HepG2 (cell line): ENCODE data around the gene ZNF667. TPM values are rescaled to one million over a fixed set of nuclear protein-coding genes. Genes with fewer than 3 reads are reported as not detected.

Experiments
- ATAD3A ChIP-seq: sonication (generic); formaldehyde crosslinking; IDR thresholded peaks from 2 replicates; pipeline ENCODE4 v1.4.0; 2020; ENCODE audit warnings: missing genetic modification reagents
- BHLHE40 ChIP-seq: IDR thresholded peaks from 2 replicates; pipeline ENCODE4 v1.6.1; 2011; ENCODE audit warnings: low read length, improper control_type of control experiment
- CHD2 ChIP-seq: IDR thresholded peaks from 2 replicates; pipeline ENCODE4 v1.6.1; 2011; ENCODE audit warnings: low read depth, low read length, improper control_type of control experiment
- ELF1 ChIP-seq: sonication (generic); formaldehyde crosslinking; IDR thresholded peaks from 2 replicates; pipeline ENCODE4 v1.4.0; 2020; ENCODE audit warnings: missing genetic modification reagents
- FOSL2 ChIP-seq: sonication (generic); formaldehyde crosslinking; IDR thresholded peaks from 2 replicates; pipeline ENCODE4 v1.4.0; 2020; ENCODE audit warnings: missing genetic modification reagents
- GATAD1 ChIP-seq: IDR thresholded peaks from 2 replicates; pipeline ENCODE4 v1.6.1; 2016; ENCODE audit warnings: missing genetic modification reagents, missing compliant biosample characterization
- HDAC2 ChIP-seq: sonication (generic); formaldehyde crosslinking; IDR thresholded peaks from 2 replicates; pipeline ENCODE4 v1.4.0; 2020; ENCODE audit warnings: missing genetic modification reagents
- KDM5A ChIP-seq: fragments of 200-600 bp; sonication (generic); IDR thresholded peaks from 2 replicates; pipeline ENCODE4 v1.7.0; 2018; ENCODE audit warnings: antibody characterized with exemption, mild to moderate bottlenecking, low read length, borderline replicate concordance
- MBNL3 ChIP-seq: fragments of 250-450 bp; sonication (Bioruptor Pico); conservative IDR thresholded peaks from 2 replicates; pipeline ENCODE4 v1.8.0; 2022; ENCODE audit warnings: mild to moderate bottlenecking, inconsistent platforms
- SSRP1 ChIP-seq: IDR thresholded peaks from 2 replicates; pipeline ENCODE4 v1.6.1; 2016; ENCODE audit warnings: control low read depth
- ZBTB33 ChIP-seq: sonication (generic); formaldehyde crosslinking; IDR thresholded peaks from 2 replicates; pipeline ENCODE4 v1.4.0; 2020; ENCODE audit warnings: missing genetic modification reagents
- ZNF10 ChIP-seq: sonication (generic); formaldehyde crosslinking; IDR thresholded peaks from 2 replicates; pipeline ENCODE4 v1.4.0; 2020; ENCODE audit warnings: mild to moderate bottlenecking, low read depth, missing genetic modification reagents, borderline replicate concordance
- ZNF230 ChIP-seq: sonication (generic); formaldehyde crosslinking; IDR thresholded peaks from 2 replicates; pipeline ENCODE4 v1.4.0; 2020; ENCODE audit warnings: mild to moderate bottlenecking, missing genetic modification reagents
- ZNF34 ChIP-seq: sonication (generic); formaldehyde crosslinking; IDR thresholded peaks from 2 replicates; pipeline ENCODE4 v1.4.0; 2020; ENCODE audit warnings: mild to moderate bottlenecking, missing genetic modification reagents, borderline replicate concordance
- ZNF713 ChIP-seq: sonication (generic); formaldehyde crosslinking; IDR thresholded peaks from 2 replicates; pipeline ENCODE4 v1.4.0; 2020; ENCODE audit warnings: mild to moderate bottlenecking, missing genetic modification reagents
- polyA plus RNA-seq, 8 experiments: library from polyadenylated mRNA; depleted of rRNA in 3 of 8; stranded (reverse) in 7 of 8; unstranded in 1 of 8; fragments of >200 nt; fragmentation: Illumina TruSeq in 4 of 8; extraction: Trizol in 4 of 8; gene quantifications; 2 replicates each; pipeline versions ENCODE4 v1.2.1 to v1.2.3, GENCODE V29; 2011 to 2016; ENCODE audit warnings: low read depth in 4 of 8, missing spikeins in 1 of 8, mixed read lengths in 1 of 8; ENCODE audit not compliant: insufficient read depth in 1 of 8
- total RNA-seq, 5 experiments: library from RNA; depleted of rRNA; stranded (reverse); fragments of >200 nt; fragmentation: Illumina TruSeq; extraction: Trizol; gene quantifications; 2 replicates each; pipeline ENCODE4 v1.2.3, GENCODE V29; 2016; ENCODE audit warnings: low read depth in 1 of 5
- TF ChIP-seq, protein P1 (sequence below): sonication (generic); formaldehyde crosslinking; IDR thresholded peaks from 2 replicates; pipeline ENCODE4 v1.4.0; 2020; ENCODE audit warnings: missing genetic modification reagents
- TF ChIP-seq, protein P2 (sequence below): sonication (generic); formaldehyde crosslinking; IDR thresholded peaks from 2 replicates; pipeline ENCODE4; 2020; ENCODE audit warnings: missing genetic modification reagents, mild to moderate bottlenecking, borderline replicate concordance
- TF ChIP-seq, protein P3 (sequence below): sonication (generic); formaldehyde crosslinking; IDR thresholded peaks from 2 replicates; pipeline ENCODE4 v1.8.1; 2022; ENCODE audit warnings: low read depth, mild to moderate bottlenecking, missing genetic modification reagents

The ZNF667 gene
- total and polyA plus RNA-seq, 2 of the 13 experiments (the other 11 are each of a cell fraction or from before 2014, with no cell fraction given) = not detected

DNA sequence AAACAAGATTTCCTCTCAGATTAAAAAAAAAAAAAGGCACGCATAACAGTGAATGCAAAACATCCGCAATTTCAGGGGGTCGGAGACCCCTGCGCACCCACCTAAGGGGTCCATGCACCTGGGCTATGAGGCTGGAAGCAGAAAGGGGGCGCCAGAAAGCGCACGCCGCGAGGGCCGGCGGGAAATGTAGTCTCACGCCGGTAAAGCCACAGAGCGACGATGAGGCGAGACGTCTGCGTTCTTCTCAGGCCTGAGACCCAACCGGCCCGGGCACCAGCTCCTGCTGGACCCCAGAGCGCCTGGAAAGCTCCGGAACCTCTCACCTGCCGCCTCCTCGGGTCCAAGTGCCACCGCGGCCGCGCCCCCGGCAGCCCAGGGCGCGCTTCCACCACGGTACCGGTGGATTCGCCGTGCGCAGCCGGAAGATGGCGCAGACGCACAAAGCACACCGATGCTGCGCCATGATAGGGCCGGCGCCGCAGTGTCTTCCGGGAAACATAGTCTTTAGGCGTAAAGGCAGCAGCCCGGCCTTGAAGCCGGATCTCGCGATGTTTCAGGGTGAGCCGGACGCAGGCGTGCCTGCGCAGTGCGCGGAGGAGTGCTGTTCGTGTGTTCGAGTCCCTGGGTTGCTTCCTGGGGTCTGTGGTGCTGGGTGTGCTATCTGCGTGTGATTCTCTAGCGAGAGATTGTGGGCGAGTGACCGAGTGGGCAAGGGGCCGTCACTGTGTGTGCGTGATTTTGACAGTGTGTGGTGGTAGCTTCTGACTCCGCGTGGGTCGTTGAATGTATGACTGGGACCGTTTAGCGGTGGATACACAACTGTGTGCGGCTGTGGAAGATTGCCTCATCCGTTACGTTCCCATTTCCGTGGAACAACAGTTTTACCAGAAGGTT, 83.8 kb downstream of the ZNF667 start, which contains the start of gene ZNF582 (continued):
- TF ChIP-seq ZNF34 (CRISPR knock-in tag) (no peak), SSRP1 (CRISPR knock-in tag) (no peak), CHD2 (peak; percentile 93), BHLHE40 (no peak), ZNF713 (CRISPR knock-in tag) (no peak), ZBTB33 (peak; percentile 43; the same call in 1 of the 2 replicates), KDM5A (peak; percentile 57; the same call in 1 of the 2 replicates), ZNF10 (CRISPR knock-in tag) (no peak), HDAC2 (CRISPR knock-in tag) (peak; percentile 18; the same call in 1 of the 2 replicates), FOSL2 (CRISPR knock-in tag) (0 out of 2 replicates have a peak, but pooled peaks have one; percentile 5), ATAD3A (no peak), ZNF230 (CRISPR knock-in tag) (0 out of 2 replicates have a peak, but pooled peaks have one; percentile 29), ELF1 (CRISPR knock-in tag) (peak; percentile 80), MBNL3 (CRISPR knock-in tag) (no peak), GATAD1 (CRISPR knock-in tag) (peak; percentile 74)
- TF ChIP-seq, protein P1, sequence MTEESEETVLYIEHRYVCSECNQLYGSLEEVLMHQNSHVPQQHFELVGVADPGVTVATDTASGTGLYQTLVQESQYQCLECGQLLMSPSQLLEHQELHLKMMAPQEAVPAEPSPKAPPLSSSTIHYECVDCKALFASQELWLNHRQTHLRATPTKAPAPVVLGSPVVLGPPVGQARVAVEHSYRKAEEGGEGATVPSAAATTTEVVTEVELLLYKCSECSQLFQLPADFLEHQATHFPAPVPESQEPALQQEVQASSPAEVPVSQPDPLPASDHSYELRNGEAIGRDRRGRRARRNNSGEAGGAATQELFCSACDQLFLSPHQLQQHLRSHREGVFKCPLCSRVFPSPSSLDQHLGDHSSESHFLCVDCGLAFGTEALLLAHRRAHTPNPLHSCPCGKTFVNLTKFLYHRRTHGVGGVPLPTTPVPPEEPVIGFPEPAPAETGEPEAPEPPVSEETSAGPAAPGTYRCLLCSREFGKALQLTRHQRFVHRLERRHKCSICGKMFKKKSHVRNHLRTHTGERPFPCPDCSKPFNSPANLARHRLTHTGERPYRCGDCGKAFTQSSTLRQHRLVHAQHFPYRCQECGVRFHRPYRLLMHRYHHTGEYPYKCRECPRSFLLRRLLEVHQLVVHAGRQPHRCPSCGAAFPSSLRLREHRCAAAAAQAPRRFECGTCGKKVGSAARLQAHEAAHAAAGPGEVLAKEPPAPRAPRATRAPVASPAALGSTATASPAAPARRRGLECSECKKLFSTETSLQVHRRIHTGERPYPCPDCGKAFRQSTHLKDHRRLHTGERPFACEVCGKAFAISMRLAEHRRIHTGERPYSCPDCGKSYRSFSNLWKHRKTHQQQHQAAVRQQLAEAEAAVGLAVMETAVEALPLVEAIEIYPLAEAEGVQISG (CRISPR knock-in tag) = peak; percentile 65
- TF ChIP-seq, protein P2, sequence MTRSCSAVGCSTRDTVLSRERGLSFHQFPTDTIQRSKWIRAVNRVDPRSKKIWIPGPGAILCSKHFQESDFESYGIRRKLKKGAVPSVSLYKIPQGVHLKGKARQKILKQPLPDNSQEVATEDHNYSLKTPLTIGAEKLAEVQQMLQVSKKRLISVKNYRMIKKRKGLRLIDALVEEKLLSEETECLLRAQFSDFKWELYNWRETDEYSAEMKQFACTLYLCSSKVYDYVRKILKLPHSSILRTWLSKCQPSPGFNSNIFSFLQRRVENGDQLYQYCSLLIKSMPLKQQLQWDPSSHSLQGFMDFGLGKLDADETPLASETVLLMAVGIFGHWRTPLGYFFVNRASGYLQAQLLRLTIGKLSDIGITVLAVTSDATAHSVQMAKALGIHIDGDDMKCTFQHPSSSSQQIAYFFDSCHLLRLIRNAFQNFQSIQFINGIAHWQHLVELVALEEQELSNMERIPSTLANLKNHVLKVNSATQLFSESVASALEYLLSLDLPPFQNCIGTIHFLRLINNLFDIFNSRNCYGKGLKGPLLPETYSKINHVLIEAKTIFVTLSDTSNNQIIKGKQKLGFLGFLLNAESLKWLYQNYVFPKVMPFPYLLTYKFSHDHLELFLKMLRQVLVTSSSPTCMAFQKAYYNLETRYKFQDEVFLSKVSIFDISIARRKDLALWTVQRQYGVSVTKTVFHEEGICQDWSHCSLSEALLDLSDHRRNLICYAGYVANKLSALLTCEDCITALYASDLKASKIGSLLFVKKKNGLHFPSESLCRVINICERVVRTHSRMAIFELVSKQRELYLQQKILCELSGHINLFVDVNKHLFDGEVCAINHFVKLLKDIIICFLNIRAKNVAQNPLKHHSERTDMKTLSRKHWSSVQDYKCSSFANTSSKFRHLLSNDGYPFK (CRISPR knock-in tag) = peak; percentile 53; the same call in 1 of the 2 replicates
- TF ChIP-seq, protein P3, sequence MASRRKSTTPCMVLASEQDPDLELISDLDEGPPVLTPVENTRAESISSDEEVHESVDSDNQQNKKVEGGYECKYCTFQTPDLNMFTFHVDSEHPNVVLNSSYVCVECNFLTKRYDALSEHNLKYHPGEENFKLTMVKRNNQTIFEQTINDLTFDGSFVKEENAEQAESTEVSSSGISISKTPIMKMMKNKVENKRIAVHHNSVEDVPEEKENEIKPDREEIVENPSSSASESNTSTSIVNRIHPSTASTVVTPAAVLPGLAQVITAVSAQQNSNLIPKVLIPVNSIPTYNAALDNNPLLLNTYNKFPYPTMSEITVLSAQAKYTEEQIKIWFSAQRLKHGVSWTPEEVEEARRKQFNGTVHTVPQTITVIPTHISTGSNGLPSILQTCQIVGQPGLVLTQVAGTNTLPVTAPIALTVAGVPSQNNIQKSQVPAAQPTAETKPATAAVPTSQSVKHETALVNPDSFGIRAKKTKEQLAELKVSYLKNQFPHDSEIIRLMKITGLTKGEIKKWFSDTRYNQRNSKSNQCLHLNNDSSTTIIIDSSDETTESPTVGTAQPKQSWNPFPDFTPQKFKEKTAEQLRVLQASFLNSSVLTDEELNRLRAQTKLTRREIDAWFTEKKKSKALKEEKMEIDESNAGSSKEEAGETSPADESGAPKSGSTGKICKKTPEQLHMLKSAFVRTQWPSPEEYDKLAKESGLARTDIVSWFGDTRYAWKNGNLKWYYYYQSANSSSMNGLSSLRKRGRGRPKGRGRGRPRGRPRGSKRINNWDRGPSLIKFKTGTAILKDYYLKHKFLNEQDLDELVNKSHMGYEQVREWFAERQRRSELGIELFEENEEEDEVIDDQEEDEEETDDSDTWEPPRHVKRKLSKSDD (CRISPR knock-in tag) = no peak
